H7 (cell line): ENCODE measurements around the gene CTIF. TPM values are rescaled to one million over a fixed set of nuclear protein-coding genes. Genes with fewer than 3 reads are reported as not detected.

Experiments
- DNase-seq: peaks from one replicate; pipeline ENCODE4 v3.0.0; 2012
- H3K27me3 ChIP-seq: 2 replicates; pipeline ENCODE4 v1.6.0; 2011; ENCODE audit warnings: mild to moderate bottlenecking, low read length; ENCODE audit not compliant: control insufficient read depth, insufficient read depth
- H3K36me3 ChIP-seq: replicated peaks from 2 replicates; pipeline ENCODE4 v1.5.1; 2011; ENCODE audit warnings: low read length; ENCODE audit not compliant: control insufficient read depth, insufficient read depth
- H3K4me3 ChIP-seq: 2 replicates; pipeline ENCODE4 v1.5.1; 2011; ENCODE audit warnings: low read depth, mild to moderate bottlenecking, control low read depth, low read length, moderate library complexity; ENCODE audit not compliant: insufficient read depth
- total RNA-seq: library from RNA; depleted of rRNA; stranded (reverse); fragments of >200 nt; shearing (Covaris generic); gene quantifications from 2 replicates; pipeline ENCODE4 v1.2.3, GENCODE V29; 2014

Gene CTIF
- total RNA-seq, 1 experiment from 2014 or later: 9.8 TPM

- DNase-seq: no peak
- Histone ChIP-seq H3K36me3 (no peaks in the 10 kb centered on the region), H3K4me3 (no peak overlapping the region), H3K27me3 (no peaks in the 10 kb centered on the region)
Observed at GRCh38 chr18:48770243-48770642, 231.4 kb downstream of the CTIF start.

GRCh38 chr18:48771641-48772375 is 233.0 kb downstream of the CTIF start:
- DNase-seq: peak; percentile 77
- Histone ChIP-seq H3K4me3 (no peak overlapping the region), H3K27me3 (no peaks in the 10 kb centered on the region), H3K36me3 (no peaks in the 10 kb centered on the region)

GRCh38 chr18:48772457-48772856 is 233.6 kb downstream of the CTIF start:
- Histone ChIP-seq H3K4me3 (no peak overlapping the region), H3K36me3 (no peaks in the 10 kb centered on the region), H3K27me3 (no peaks in the 10 kb centered on the region)
- DNase-seq: no peak

- H3K27me3 ChIP-seq: no peaks in the 10 kb centered on the region
- no peaks in the 10 kb centered on the region for H3K36me3 ChIP-seq
- no peak overlapping the region for H3K4me3 ChIP-seq
- DNase-seq: no peak
Observed at GRCh38 chr18:48773821-48774220, 235.0 kb downstream of the CTIF start.

- no peak overlapping the region for H3K4me3 ChIP-seq
- H3K27me3 ChIP-seq: no peaks in the 10 kb centered on the region
- no peak for DNase-seq
- H3K36me3 ChIP-seq: no peaks in the 10 kb centered on the region
Observed at GRCh38 chr18:48774941-48775340, 236.1 kb downstream of the CTIF start.

GRCh38 chr18:48775372-48776155 is 236.7 kb downstream of the CTIF start:
- no peaks in the 10 kb centered on the region for H3K27me3 ChIP-seq
- DNase-seq: no peak
- H3K36me3 ChIP-seq: no peaks in the 10 kb centered on the region

GRCh38 chr18:48776156-48776555 is 237.3 kb downstream of the CTIF start:
- H3K27me3 ChIP-seq: no peaks in the 10 kb centered on the region
- no peak overlapping the region for H3K4me3 ChIP-seq
- DNase-seq: no peak
- H3K36me3 ChIP-seq: no peaks in the 10 kb centered on the region

More at GRCh38 chr18:48775372-48776155, 236.7 kb downstream of the CTIF start:
- no peak overlapping the region for H3K4me3 ChIP-seq

- H3K4me3 ChIP-seq: no peak overlapping the region
- DNase-seq: no peak
- no peaks in the 10 kb centered on the region for H3K27me3 ChIP-seq
- no peaks in the 10 kb centered on the region for H3K36me3 ChIP-seq
Observed at GRCh38 chr18:48776641-48777025, 237.8 kb downstream of the CTIF start.

GRCh38 chr18:48777026-48777743 is 238.4 kb downstream of the CTIF start:
- Histone ChIP-seq H3K36me3 (no peaks in the 10 kb centered on the region), H3K4me3 (no peak overlapping the region), H3K27me3 (no peaks in the 10 kb centered on the region)
- peak; percentile 97 for DNase-seq

- no peak for DNase-seq
Observed at GRCh38 chr18:48777744-48778116, 238.9 kb downstream of the CTIF start.

GRCh38 chr18:48778344-48779011 is 239.6 kb downstream of the CTIF start:
- Histone ChIP-seq H3K4me3 (no peak overlapping the region), H3K27me3 (no peaks in the 10 kb centered on the region), H3K36me3 (no peaks in the 10 kb centered on the region)
- no peak for DNase-seq

More at GRCh38 chr18:48777744-48778116, 238.9 kb downstream of the CTIF start:
- no peaks in the 10 kb centered on the region for H3K36me3 ChIP-seq
- H3K27me3 ChIP-seq: no peaks in the 10 kb centered on the region
- H3K4me3 ChIP-seq: no peak overlapping the region

GRCh38 chr18:48779462-48779861 is 240.6 kb downstream of the CTIF start:
- H3K4me3 ChIP-seq: no peak overlapping the region
- DNase-seq: no peak
- H3K36me3 ChIP-seq: no peaks in the 10 kb centered on the region
- H3K27me3 ChIP-seq: no peaks in the 10 kb centered on the region

- Histone ChIP-seq H3K36me3 (no peaks in the 10 kb centered on the region), H3K27me3 (no peaks in the 10 kb centered on the region), H3K4me3 (no peak overlapping the region)
- no peak for DNase-seq
Observed at GRCh38 chr18:48780201-48780912, 241.5 kb downstream of the CTIF start.

GRCh38 chr18:48780913-48781162 is 242.0 kb downstream of the CTIF start:
- H3K4me3 ChIP-seq: no peak overlapping the region

More at GRCh38 chr18:48780913-48781162, 242.0 kb downstream of the CTIF start:
- H3K27me3 ChIP-seq: no peaks in the 10 kb centered on the region
- no peaks in the 10 kb centered on the region for H3K36me3 ChIP-seq
- no peak for DNase-seq
